ENCODE measurements around the gene CELF6. TPM values are rescaled to one million over a fixed set of nuclear protein-coding genes. Genes with fewer than 3 reads are reported as not detected.
A peak's percentile ranks its signal among the peaks of the same experiment; 100 is the strongest.

The CELF6 gene
- total RNA-seq, 1 experiment from 2014 or later: not detected

DNA sequence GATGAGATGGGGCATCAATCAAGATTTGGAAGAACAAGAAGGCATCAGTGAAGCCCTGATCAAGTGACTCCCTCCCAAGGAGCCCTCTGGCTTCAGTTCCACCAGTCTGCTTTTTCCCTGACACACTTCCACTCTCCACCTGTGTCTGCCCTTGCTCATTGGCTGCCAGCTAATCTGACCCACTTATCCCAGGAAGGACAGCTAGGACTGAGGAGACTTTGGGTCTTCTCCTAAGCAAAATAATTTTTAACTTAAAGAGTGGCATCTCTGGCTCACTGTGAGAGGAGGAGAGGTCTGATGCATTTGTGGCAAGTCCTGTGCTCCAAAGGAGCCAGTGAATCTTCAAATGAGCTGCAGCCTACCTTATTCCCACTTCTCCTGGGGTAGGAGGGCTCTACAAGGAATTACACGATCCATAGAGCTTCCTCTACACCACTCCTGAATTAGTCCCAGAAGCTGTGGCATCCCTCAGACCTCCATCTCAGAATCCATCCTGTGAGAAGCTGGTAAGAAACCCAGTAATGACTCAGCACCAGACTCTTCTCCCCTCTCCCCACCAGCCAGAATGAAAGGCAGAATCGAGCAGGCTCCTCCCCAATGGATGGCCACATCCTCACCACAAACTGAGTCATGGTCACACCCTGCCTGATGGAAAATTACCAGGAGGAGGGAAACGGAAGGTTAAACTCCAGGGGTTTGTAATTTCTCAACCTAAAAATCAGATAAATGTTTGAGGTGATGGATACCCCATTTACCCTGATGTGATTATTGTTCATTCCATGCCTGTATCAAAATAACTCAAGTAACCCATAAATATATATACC is 82.7 kb downstream of the CELF6 start:
- BruUV-seq (replicated peaks): TSS peak; percentile 91
- peak overlapping the region; percentile 96 for H3K27ac ChIP-seq
- peak overlapping the region; percentile 86 for H3K4me3 ChIP-seq
- peak overlapping the region; percentile 98 for H3K4me2 ChIP-seq
- H4K20me1 ChIP-seq (ENCODE audit: insufficient read depth): no peaks in the 10 kb centered on the region
- TF ChIP-seq, protein P1, sequence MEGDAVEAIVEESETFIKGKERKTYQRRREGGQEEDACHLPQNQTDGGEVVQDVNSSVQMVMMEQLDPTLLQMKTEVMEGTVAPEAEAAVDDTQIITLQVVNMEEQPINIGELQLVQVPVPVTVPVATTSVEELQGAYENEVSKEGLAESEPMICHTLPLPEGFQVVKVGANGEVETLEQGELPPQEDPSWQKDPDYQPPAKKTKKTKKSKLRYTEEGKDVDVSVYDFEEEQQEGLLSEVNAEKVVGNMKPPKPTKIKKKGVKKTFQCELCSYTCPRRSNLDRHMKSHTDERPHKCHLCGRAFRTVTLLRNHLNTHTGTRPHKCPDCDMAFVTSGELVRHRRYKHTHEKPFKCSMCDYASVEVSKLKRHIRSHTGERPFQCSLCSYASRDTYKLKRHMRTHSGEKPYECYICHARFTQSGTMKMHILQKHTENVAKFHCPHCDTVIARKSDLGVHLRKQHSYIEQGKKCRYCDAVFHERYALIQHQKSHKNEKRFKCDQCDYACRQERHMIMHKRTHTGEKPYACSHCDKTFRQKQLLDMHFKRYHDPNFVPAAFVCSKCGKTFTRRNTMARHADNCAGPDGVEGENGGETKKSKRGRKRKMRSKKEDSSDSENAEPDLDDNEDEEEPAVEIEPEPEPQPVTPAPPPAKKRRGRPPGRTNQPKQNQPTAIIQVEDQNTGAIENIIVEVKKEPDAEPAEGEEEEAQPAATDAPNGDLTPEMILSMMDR (conservative IDR thresholded peaks at IDR 0.05): no peak
- no peak for TF ChIP-seq EZH2 (IDR thresholded peaks at IDR 0.05; ENCODE audit: low read depth)
- peaks cover 48% of the 10 kb centered on the region for H3K79me2 ChIP-seq (ENCODE audit: low read depth)
- POLR2A ChIA-PET (ENCODE audit: unreplicated experiment): interaction anchor here (0.5 to 0.9 kb wide), 9 partner anchors 10 to 1460 kb away, joined by 3 to 6 read pairs (median 4); partner anchors contain the start of gene SENP8
- peaks cover 52% of the 10 kb centered on the region for H3F3A ChIP-seq (ENCODE audit: insufficient read depth, low read depth)
- no peaks in the 10 kb centered on the region for H3K9me3 ChIP-seq (ENCODE audit: insufficient read depth, low read depth)
- intact Hi-C loops (cut with micrococcal nuclease; ENCODE audit: unreplicated experiment): no loop called here
- DNase-seq: peak; percentile 87 to 92
- H3K4me1 ChIP-seq (replicated peaks; ENCODE audit: insufficient read depth): peaks cover 61% of the 10 kb centered on the region
- no peaks in the 10 kb centered on the region for H3K36me3 ChIP-seq (ENCODE audit: low read depth)
- CTCF ChIA-PET: no interaction called here
- no peaks in the 10 kb centered on the region for H3K9me2 ChIP-seq (ENCODE audit: insufficient read depth)
- H2AFZ ChIP-seq: peak overlapping the region; percentile 57; the same call in 1 of the 2 replicates
- no peaks in the 10 kb centered on the region for H3K27me3 ChIP-seq (ENCODE audit: insufficient read depth, low read depth)

DNA sequence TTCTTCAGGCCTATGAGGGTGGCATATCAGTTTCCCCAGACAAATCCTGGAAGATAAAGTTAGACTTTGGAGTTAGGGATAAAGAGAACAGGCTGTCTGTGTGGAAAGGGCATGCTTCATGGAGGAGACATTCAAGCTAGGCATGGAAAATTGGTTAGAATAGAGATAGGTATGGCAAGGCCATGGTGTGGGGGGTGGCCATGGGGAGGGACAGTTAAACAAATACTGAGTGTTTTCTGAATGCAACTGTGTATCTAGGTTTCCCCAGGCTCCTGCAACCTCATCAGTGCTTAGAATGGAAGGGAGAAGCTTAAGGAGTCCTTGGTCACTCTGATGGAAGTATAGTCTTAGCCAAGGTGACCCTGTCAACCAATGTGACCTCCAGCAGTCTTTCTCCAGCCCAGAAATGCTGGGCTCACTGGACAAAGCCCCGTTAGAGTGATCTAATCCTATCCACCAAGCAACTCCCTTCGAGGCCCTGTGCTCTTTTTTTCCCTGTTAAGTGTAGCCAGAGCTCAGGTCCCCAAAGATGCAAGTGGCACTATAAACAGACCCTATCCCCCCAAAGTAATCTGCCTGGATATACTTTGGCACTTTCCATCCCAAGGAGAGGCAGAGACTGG is 83.5 kb downstream of the CELF6 start:
- no peaks in the 10 kb centered on the region for H3K27me3 ChIP-seq (ENCODE audit: insufficient read depth, low read depth)
- no peaks in the 10 kb centered on the region for H3K36me3 ChIP-seq (ENCODE audit: low read depth)
- peaks cover 48% of the 10 kb centered on the region for H3K79me2 ChIP-seq (ENCODE audit: low read depth)
- H3K4me2 ChIP-seq: peak overlapping the region; percentile 98
- H4K20me1 ChIP-seq (ENCODE audit: insufficient read depth): no peaks in the 10 kb centered on the region
- peak overlapping the region; percentile 96 for H3K27ac ChIP-seq
- H3K9me3 ChIP-seq (ENCODE audit: insufficient read depth, low read depth): no peaks in the 10 kb centered on the region
- intact Hi-C loops (cut with micrococcal nuclease; ENCODE audit: unreplicated experiment): no loop called here
- peak overlapping the region; percentile 86 for H3K4me3 ChIP-seq
- TF ChIP-seq, protein P1 (conservative IDR thresholded peaks at IDR 0.05): no peak
- no peak for TF ChIP-seq EZH2 (IDR thresholded peaks at IDR 0.05; ENCODE audit: low read depth)
- DNase-seq: no peak
- H3K4me1 ChIP-seq (replicated peaks; ENCODE audit: insufficient read depth): peaks cover 61% of the 10 kb centered on the region
- BruUV-seq (replicated peaks): no TSS peak
- POLR2A ChIA-PET (ENCODE audit: unreplicated experiment): interaction anchor here (0.5 to 0.7 kb wide), 2 partner anchors 67 to 1005 kb away, joined by 3 read pairs; no protein-coding TSS in a partner anchor
- no peaks in the 10 kb centered on the region for H3K9me2 ChIP-seq (ENCODE audit: insufficient read depth)
- no peak overlapping the region for H2AFZ ChIP-seq
- H3F3A ChIP-seq (ENCODE audit: insufficient read depth, low read depth): peaks cover 59% of the 10 kb centered on the region
- CTCF ChIA-PET: no interaction called here

DNA sequence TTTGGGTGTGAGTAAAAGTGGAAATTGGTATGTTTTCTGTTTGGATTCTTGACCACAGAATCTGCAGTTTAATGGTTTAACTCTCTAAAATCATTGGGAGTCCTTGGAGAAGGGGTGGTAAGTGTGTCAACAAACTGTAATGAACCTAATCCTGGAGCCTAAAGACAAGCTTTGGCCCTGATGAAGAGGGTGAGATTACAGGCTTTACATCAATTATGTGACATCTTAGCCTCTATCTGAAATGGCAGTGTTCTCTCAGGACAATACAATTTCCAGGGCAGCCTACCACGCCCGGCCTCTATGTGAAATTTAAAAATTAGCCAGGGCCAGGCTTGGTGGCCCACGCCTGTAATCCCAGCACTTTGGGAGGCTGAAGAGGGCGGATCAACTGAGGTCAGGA is 84.7 kb downstream of the CELF6 start:
- intact Hi-C loops (cut with micrococcal nuclease; ENCODE audit: unreplicated experiment): no loop called here
- no peaks in the 10 kb centered on the region for H3K9me3 ChIP-seq (ENCODE audit: insufficient read depth, low read depth)
- peaks cover 61% of the 10 kb centered on the region for H3K4me1 ChIP-seq (replicated peaks; ENCODE audit: insufficient read depth)
- no peak overlapping the region for H3K27ac ChIP-seq
- no peaks in the 10 kb centered on the region for H3K36me3 ChIP-seq (ENCODE audit: low read depth)
- H4K20me1 ChIP-seq (ENCODE audit: insufficient read depth): no peaks in the 10 kb centered on the region
- no peaks in the 10 kb centered on the region for H3K9me2 ChIP-seq (ENCODE audit: insufficient read depth)
- ChIA-PET CTCF (no interaction called here), POLR2A (ENCODE audit: unreplicated experiment) (no interaction called here)
- H3K4me2 ChIP-seq: peak overlapping the region; percentile 98
- H3K79me2 ChIP-seq (ENCODE audit: low read depth): peaks cover 55% of the 10 kb centered on the region
- peaks cover 66% of the 10 kb centered on the region for H3F3A ChIP-seq (ENCODE audit: insufficient read depth, low read depth)
- no peak for DNase-seq
- TF ChIP-seq, protein P1 (conservative IDR thresholded peaks at IDR 0.05): no peak
- no peak for TF ChIP-seq EZH2 (IDR thresholded peaks at IDR 0.05; ENCODE audit: low read depth)
- H2AFZ ChIP-seq: no peak overlapping the region
- no TSS peak for BruUV-seq (replicated peaks)
- H3K4me3 ChIP-seq: no peak overlapping the region
- H3K27me3 ChIP-seq (ENCODE audit: insufficient read depth, low read depth): no peaks in the 10 kb centered on the region

Other genes with a start within 250 kb of the CELF6 start
- gene MYO9A, start 202.0 kb downstream of the CELF6 start, total RNA-seq (2021): 34.0 and 37.3 TPM in 2 replicates
- 1.9 and 3.8 TPM in 2 replicates for gene SENP8, start 201.8 kb downstream of the CELF6 start, total RNA-seq (2021)
- 48.5 and 60.2 TPM in 2 replicates for gene GRAMD2A, start 122.4 kb downstream of the CELF6 start, total RNA-seq (2021)
- 1,294 and 1,809 TPM in 2 replicates for gene PKM, start 89.0 kb downstream of the CELF6 start, total RNA-seq (2021)
- gene PARP6, start 47.6 kb downstream of the CELF6 start, total RNA-seq (2021): 51.3 and 65.9 TPM in 2 replicates
- 129 and 150 TPM in 2 replicates for gene HEXA, start 55.9 kb upstream of the CELF6 start, total RNA-seq (2021)
- not detected in 2 replicates for gene TMEM202, start 78.1 kb upstream of the CELF6 start, total RNA-seq (2021)
- 144 and 190 TPM in 2 replicates for gene ARIH1, start 154.2 kb upstream of the CELF6 start, total RNA-seq (2021)

All from PC-9 (cell line).